Spleen (tissue), 11 donors: ENCODE results near the gene JAG1. TPM values are rescaled to one million over a fixed set of nuclear protein-coding genes. Genes with fewer than 3 reads are reported as not detected.

ENCODE experiments used
- DNase-seq: peaks from one replicate; pipeline ENCODE4 v3.0.0-alpha.2; 2020
- H3K27ac ChIP-seq, 8 donors: fragments of 200-600 bp; sonication (generic) in 7 of 8; 1 replicate in 4 of 8; 2 replicates in 4 of 8; pipeline versions ENCODE4 v1.5.0 to v1.8.0; 2016 to 2021; ENCODE audit warnings: inconsistent platforms in 4 of 8, mild to moderate bottlenecking in 4 of 8, moderate library complexity in 1 of 8
- H3K27me3 ChIP-seq, 7 donors: fragments of 200-600 bp; sonication (generic) in 6 of 7; replicated peaks in 1 of 7; 1 replicate in 4 of 7; 2 replicates in 3 of 7; pipeline versions ENCODE4 v1.5.0 to v1.8.0; 2016 to 2021; ENCODE audit warnings: inconsistent platforms in 3 of 7, mild to moderate bottlenecking in 1 of 7
- H3K36me3 ChIP-seq, 6 donors: fragments of 200-600 bp; sonication (generic) in 5 of 6; 1 replicate in 4 of 6; 2 replicates in 2 of 6; pipeline versions ENCODE4 v1.5.0 to v1.8.0; 2016 to 2021; ENCODE audit warnings: inconsistent platforms in 2 of 6
- H3K4me1 ChIP-seq, 6 donors: fragments of 200-600 bp; sonication (generic) in 5 of 6; 1 replicate in 3 of 6; 2 replicates in 3 of 6; pipeline versions ENCODE4 v1.5.0 to v1.8.0; 2016 to 2021; ENCODE audit warnings: inconsistent platforms in 3 of 6
- H3K4me3 ChIP-seq, 8 donors: fragments of 200-600 bp; sonication (generic) in 7 of 8; 1 replicate in 4 of 8; 2 replicates in 4 of 8; pipeline versions ENCODE4 v1.5.0 to v1.8.0; 2016 to 2021; ENCODE audit warnings: inconsistent platforms in 4 of 8, mild to moderate bottlenecking in 4 of 8, moderate library complexity in 2 of 8
- H3K9me3 ChIP-seq, 8 donors: fragments of 200-600 bp; sonication (generic) in 7 of 8; 1 replicate in 4 of 8; 2 replicates in 4 of 8; pipeline versions ENCODE4 v1.5.0 to v1.8.0; 2016 to 2021; ENCODE audit warnings: inconsistent platforms in 4 of 8
- POLR2A ChIP-seq, 3 donors: fragments of 450-650 bp; IDR thresholded peaks; one replicate each; pipeline ENCODE4 v1.5.1; 2017; ENCODE audit warnings: antibody characterized with exemption in 3 of 3, mild to moderate bottlenecking in 1 of 3
- POLR2AphosphoS5 ChIP-seq, 3 donors: sonication (generic); formaldehyde crosslinking; IDR thresholded peaks; one replicate each; pipeline ENCODE4 v1.5.1; 2017; ENCODE audit warnings: antibody characterized with exemption in 3 of 3
- WGBS, 5 donors: extraction: QIAGEN DNeasy Blood & Tissue Kit in 3 of 5; methylation state at CpG; one replicate each; pipeline versions ENCODE4 v1.1.5 to v1.1.7; 2013 to 2018; 5-methylcytosine and 5-hydroxymethylcytosine counted together
- intact Hi-C: fragments of 100-400 bp; cut with DNase I; formaldehyde crosslinking; loops from one replicate; pipeline ENCODE4 v1.15.0; 2023; ENCODE audit warnings: low total_unique reads
- polyA plus RNA-seq, 3 donors: library from polyadenylated mRNA; stranded (reverse); fragments of 200-250 nt; gene quantifications; one replicate each; pipeline ENCODE4 v1.2.1, GENCODE V29; 2013
- total RNA-seq, 7 donors: library from RNA; depleted of rRNA in 3 of 7; stranded (reverse); fragments of >200 nt in 3 of 7; fragmentation: NEBNext Ultra II Directional in 4 of 7; extraction: Animal tissue kit (Norgen Biotek cat#: 25700) in 4 of 7; gene quantifications; one replicate each; pipeline versions ENCODE4 v1.1.0 to v1.2.1, GENCODE V29; 2016 to 2021
- TF ChIP-seq, protein P1 (sequence below), 11 experiments: fragments of 200-600 bp in 7 of 11; fragments of 450-650 bp in 4 of 11; sonication (generic) in 4 of 11; IDR thresholded peaks in 8 of 11; conservative IDR thresholded peaks in 3 of 11; 1 replicate in 7 of 11; 2 replicates in 4 of 11; pipeline versions ENCODE4 v1.4.0 to v1.8.0; 2016 to 2021; ENCODE audit warnings: antibody characterized with exemption in 11 of 11, inconsistent platforms in 4 of 11, mild to moderate bottlenecking in 1 of 11
- donor health status: healthy with polysubstance abuse.
- donor health status: DM: no; HTN: no; CAD: no; lungs with moderate emphysema.
- donor health status: DM: no; HTN: no; CAD: no.
- donor health status: Bipolar disorder and iron deficiency.
- donor health status: healthy.
- donor health status: DM: no; HTN: no; CAD: no.
- donor health status: DM: yes; HTN: yes; CAD: no.

Gene JAG1
- total and polyA plus RNA-seq, 10 donors, result 5.6 to 85.3 (median 50.1) TPM

DNA sequence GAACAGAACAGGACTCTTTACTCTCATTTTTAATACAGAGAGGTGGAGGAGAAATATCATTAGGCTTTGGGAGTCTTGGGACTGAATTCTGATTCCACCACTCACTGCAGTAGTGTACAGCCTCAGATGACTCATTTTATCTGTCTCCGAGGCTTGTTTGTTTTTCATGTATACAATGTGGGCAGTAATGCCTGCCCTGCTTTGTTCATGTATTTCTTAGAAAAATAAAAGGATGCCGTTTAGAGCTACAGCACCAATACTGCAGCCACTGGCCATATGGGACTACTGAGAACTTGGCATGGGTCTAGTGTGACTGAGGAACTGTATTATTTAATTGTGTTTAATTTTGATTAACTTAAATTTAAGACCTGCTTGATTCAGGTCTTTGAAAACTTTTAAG lies 41.2 kb upstream of the JAG1 start:
- TF ChIP-seq, protein P1, sequence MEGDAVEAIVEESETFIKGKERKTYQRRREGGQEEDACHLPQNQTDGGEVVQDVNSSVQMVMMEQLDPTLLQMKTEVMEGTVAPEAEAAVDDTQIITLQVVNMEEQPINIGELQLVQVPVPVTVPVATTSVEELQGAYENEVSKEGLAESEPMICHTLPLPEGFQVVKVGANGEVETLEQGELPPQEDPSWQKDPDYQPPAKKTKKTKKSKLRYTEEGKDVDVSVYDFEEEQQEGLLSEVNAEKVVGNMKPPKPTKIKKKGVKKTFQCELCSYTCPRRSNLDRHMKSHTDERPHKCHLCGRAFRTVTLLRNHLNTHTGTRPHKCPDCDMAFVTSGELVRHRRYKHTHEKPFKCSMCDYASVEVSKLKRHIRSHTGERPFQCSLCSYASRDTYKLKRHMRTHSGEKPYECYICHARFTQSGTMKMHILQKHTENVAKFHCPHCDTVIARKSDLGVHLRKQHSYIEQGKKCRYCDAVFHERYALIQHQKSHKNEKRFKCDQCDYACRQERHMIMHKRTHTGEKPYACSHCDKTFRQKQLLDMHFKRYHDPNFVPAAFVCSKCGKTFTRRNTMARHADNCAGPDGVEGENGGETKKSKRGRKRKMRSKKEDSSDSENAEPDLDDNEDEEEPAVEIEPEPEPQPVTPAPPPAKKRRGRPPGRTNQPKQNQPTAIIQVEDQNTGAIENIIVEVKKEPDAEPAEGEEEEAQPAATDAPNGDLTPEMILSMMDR (IDR thresholded peaks at IDR 0.05 in 8 of 11, conservative IDR thresholded peaks at IDR 0.05 in 3 of 11), result no peak
- TF ChIP-seq POLR2AphosphoS5 (IDR thresholded peaks at IDR 0.05) (no peak), POLR2A (IDR thresholded peaks at IDR 0.05) (no peak)
- Histone ChIP-seq H3K27ac (no peak overlapping the region), H3K4me1 (no peaks in the 10 kb centered on the region), H3K9me3 (no peaks in the 10 kb centered on the region), H3K4me3 (no peak overlapping the region), H3K36me3 (no peaks in the 10 kb centered on the region), H3K27me3 (no peaks in the 10 kb centered on the region)
- 79 to 89% (median 88%) methylated on average over 2 of the region's 2 CpGs for WGBS, 5 donors
- no peak for DNase-seq
- intact Hi-C loops, result no loop called here

DNA sequence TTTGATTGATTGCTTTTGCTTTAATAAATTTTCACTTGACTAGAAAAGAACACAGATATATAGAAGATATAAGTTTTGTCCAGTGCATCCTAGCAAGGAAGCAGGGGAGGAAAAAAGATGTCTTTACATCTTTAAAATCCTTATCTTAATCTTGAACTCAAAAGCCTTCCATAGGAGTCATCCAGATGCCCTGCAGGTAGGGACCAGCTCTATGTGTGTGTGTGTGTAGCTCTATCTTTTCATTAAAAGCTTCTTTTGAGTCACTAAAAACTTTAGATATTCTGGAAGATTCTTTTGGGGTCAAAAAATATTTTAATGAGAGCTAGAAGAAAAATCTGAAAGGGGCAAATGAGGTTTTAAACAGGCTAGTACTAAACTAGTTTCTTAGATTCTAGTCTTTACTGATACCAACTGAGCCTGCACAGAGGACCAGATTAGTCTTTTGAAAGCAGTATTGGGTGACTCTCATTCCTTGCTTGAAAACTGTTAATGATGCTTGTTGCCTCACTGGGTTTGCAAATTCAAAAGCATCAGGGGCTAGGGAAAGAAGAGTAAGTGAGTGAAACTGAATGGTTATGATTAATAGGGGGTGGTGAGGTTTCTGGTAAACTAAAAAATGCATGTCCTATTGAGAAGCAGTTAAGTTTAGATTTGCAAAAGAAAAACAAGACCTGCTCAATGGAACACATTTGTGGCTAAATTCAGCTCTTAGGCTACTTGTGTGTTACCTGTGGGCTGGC lies 40.6 kb upstream of the JAG1 start:
- Histone ChIP-seq H3K36me3 (no peaks in the 10 kb centered on the region), H3K4me1 (no peaks in the 10 kb centered on the region), H3K4me3 (no peak overlapping the region), H3K9me3 (no peaks in the 10 kb centered on the region), H3K27ac (no peak overlapping the region), H3K27me3 (no peaks in the 10 kb centered on the region)
- intact Hi-C loops, result no loop called here
- TF ChIP-seq, protein P1 (IDR thresholded peaks at IDR 0.05 in 8 of 11, conservative IDR thresholded peaks at IDR 0.05 in 3 of 11), result no peak
- TF ChIP-seq POLR2A (IDR thresholded peaks at IDR 0.05), result no peak
- no peak for TF ChIP-seq POLR2AphosphoS5 (IDR thresholded peaks at IDR 0.05)
- DNase-seq, result no peak

DNA sequence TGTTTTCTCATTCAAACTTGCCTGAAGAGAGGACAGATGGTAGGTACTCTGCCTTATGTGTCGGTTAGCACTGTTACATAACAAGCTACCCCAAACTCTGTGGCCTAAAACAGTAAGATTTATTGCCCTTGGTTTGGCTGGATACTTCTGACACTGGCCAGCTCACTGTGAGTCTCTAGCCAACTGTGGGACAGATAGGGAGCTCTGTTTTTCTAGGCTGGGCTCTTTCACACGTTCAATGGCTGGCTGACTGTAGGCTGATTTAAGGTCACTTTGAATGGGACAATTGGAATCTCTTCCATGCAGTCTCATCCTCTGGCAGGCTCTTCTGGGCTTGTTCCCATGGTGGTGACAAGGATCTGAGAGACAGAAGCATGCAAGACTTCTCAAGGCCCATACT lies 39.4 kb upstream of the JAG1 start:
- DNase-seq, result no peak
- Histone ChIP-seq H3K9me3 (no peaks in the 10 kb centered on the region), H3K36me3 (no peaks in the 10 kb centered on the region), H3K4me1 (no peaks in the 10 kb centered on the region), H3K27me3 (no peaks in the 10 kb centered on the region), H3K4me3 (no peak overlapping the region), H3K27ac (no peak overlapping the region)
- TF ChIP-seq, protein P1 (IDR thresholded peaks at IDR 0.05 in 8 of 11, conservative IDR thresholded peaks at IDR 0.05 in 3 of 11), result no peak
- no peak for TF ChIP-seq POLR2AphosphoS5 (IDR thresholded peaks at IDR 0.05)
- no peak for TF ChIP-seq POLR2A (IDR thresholded peaks at IDR 0.05)
- intact Hi-C loops, result no loop called here
- 74 to 88% (median 77%) methylated on average over 2 of the region's 2 CpGs for WGBS, 5 donors

DNA sequence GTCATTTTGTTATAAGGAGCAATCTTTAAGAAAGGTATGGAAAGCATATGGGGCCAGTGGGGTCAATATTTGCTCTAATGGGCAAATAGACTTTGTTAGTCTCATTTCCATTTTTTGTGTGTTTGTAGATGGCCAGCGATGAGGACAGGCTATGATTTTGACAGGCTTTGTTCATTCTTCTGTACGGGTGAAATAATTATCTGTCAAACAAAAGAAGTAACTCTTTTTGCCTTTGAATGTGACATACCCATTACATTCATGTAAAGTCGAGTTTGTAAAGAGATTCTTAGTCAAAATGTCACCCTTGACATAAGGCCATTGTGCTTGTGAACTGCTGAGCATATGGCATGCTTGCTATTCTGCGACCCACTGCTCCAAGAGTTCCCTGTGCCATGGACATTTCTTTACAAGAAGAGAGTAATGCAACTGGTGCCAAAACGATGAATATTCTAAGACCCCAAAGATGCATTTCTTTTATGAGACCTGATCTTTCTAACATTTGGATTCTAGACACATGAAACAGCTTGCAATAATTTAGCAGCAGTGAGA lies 38.2 kb upstream of the JAG1 start:
- DNase-seq, result no peak
- Histone ChIP-seq H3K27ac (no peak overlapping the region), H3K4me3 (no peak overlapping the region), H3K4me1 (no peaks in the 10 kb centered on the region), H3K9me3 (no peaks in the 10 kb centered on the region), H3K36me3 (no peaks in the 10 kb centered on the region), H3K27me3 (no peaks in the 10 kb centered on the region)
- no peak for TF ChIP-seq POLR2AphosphoS5 (IDR thresholded peaks at IDR 0.05)
- intact Hi-C loops, result no loop called here
- 63 to 88% (median 74%) methylated on average over 5 of the region's 5 CpGs for WGBS, 5 donors
